HG03045 (cell line): ENCODE results near the gene JARID2.

Experiments
- ATAC-seq: cut with Tn5 transposase; IDR thresholded peaks from one replicate; pipeline ENCODE4 v1.9.1; 2021; ENCODE audit warnings: mild to moderate bottlenecking, moderate library complexity; ENCODE audit not compliant: unreplicated experiment

Gene JARID2

DNA sequence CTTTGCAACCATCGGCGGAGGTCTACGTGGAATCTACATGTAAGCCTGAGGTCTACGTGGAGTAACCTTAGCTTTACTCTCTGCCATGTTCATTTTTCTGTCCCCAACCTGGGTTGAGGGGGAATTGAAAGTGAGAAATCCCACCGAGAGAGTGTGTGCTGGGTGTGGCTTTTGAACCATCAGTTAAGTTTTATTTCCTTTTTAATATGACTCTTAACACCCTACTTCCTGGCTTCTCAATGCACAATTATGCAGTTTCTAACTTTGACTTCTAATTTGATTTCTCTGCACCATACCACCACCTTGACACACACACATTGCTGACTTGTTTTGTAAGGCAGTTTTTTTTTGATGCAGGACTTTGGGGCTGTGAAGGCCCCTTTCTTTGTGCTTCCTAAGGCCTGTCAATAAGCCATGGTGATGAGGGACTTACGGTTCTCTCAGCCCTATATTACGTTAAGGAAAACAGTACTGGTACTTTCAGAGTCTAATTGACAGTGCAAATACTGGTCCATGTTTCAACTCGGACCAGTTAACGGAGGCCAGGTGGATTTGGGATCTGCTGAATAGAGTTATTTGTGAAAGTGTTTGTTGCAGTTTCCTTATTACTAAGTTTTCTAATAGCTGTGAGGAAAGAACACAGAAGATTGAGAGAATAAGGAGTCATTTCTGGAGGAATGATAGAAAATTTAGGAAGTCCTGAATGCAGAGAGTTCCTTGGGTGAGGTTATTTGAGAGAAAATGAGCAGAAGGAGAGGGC lies 206.5 kb downstream of the JARID2 start:
- ATAC-seq: no peak

DNA sequence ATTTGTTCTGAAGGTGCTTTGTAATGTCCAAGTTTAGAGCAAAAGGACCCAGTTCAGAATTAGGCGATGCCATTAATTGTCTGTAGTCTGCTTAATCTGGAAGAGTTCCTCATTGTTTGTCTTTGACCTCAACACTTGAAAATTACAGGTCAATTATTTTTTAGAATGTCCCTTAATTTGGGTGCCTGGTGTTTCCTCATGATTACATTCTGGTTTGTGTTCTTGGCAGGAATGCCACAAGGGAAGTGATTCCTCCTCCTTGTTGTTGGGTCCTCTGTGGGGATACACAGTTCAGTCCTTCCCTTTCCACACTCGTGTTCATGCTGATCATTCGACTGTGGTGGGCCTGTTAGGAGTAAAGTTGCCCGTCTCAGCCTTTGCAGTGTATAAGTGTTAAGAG lies 207.3 kb downstream of the JARID2 start:
- no peak for ATAC-seq

DNA sequence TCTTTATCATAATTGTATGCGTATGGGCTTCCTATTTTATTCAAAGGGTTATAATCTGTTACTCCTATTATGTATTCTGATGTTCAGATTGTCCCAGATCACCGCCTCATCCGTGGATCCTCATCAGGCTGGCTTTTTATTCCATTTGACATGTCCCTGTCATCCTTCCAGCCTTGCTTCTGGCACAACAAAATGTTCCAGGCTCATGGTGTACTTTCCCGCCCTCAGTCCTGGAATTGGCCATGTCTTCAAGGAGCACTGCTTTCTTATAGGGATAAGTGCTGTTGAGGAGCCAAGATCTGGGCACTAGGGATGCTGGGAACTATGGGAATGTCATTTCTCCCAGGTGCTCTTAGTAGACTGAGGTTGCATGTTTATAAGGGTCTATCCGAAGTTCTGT lies 207.8 kb downstream of the JARID2 start:
- ATAC-seq: no peak

DNA sequence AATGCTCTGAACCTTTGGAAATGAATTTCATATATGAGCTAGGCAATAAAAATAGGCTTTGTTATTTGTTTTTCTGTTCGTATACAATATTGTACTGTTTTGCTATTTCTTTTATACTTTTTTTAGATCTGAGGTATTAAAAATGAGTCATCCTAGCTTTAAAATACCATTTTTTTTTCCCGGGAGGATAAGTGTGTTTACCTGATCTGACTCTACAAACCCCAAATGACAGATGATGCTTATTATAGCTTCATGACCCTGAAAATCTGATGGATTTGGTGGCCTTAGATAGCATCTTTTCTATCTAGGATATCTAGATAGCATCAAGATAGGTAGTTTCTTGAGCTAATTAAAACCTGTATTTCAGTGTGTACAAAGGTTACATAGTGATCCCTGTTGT lies 210.6 kb downstream of the JARID2 start:
- ATAC-seq: no peak

DNA sequence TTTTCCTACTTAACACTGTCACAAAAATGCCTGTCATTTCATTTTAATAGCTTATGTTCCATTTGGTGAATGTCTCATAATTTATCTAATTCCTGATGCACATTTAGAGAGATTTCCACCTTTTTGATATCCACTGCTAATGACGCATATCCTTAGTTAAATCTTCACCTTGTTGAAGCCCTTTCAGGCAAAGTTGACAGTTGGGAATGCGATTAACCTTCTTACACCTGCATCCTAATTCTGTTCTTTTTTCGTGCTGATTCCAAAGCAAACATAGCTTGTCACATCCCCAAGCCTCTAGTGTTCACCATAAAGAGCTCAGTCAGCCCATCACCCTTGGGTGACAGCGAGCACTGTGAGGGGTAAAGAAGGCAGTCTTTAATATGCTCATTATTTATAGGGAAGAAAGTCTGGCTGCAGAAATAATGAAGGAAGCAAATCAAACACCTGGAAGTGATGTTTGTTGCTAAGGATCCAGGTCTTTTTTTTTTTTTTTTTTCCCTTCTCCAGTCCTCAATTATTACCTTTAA lies 211.3 kb downstream of the JARID2 start:
- no peak for ATAC-seq

DNA sequence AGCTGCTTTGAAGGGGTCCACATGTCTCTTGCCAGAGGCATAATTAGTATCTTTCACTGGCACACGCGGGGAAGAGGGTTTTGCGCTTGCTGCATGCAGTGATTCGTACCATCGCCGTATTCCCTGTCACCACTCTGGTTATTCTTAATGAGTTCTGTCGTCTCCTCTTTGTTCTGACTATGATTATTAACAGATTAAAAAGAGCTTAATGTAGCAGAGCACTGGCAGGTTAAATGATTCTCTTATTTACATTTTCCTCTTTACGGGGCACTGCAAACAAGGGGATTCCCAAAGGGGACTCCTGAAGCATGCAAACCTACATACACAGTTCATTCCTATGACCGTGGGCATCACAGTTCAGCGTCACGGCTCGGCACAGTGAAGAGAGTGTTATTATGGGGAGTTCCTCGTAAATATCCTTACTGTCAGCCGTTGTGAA lies 212.2 kb downstream of the JARID2 start:
- peak; percentile 77 for ATAC-seq

DNA sequence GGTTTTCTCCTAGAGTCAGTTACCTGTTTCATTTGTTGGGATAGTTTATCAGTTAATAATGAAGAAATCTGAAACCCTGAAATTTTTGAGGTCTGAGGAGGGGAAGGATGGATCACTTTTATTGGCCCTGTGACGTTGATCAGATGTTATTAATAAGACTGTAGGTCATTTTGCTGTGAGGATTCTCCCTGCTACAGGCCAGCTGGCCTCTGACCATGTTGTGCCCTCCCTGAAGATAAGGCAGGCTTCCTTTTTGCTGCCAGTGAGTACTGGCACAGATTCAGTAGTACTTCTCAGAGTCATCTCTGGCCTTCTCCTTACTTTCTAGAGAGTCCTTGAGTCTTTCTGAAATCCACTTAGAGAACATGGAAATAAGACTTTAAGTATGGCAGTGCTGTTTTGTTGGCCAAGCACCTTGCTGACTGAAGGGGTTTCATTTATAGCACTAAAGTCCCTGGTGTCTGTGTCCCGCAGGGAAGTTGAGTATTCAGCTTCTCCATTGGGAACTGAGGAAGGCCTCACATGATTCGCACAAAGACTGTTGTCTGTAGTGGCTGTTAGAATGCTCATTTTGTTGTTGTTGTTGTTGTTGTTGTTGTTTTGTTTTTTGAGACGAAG lies 214.3 kb downstream of the JARID2 start:
- ATAC-seq: no peak

DNA sequence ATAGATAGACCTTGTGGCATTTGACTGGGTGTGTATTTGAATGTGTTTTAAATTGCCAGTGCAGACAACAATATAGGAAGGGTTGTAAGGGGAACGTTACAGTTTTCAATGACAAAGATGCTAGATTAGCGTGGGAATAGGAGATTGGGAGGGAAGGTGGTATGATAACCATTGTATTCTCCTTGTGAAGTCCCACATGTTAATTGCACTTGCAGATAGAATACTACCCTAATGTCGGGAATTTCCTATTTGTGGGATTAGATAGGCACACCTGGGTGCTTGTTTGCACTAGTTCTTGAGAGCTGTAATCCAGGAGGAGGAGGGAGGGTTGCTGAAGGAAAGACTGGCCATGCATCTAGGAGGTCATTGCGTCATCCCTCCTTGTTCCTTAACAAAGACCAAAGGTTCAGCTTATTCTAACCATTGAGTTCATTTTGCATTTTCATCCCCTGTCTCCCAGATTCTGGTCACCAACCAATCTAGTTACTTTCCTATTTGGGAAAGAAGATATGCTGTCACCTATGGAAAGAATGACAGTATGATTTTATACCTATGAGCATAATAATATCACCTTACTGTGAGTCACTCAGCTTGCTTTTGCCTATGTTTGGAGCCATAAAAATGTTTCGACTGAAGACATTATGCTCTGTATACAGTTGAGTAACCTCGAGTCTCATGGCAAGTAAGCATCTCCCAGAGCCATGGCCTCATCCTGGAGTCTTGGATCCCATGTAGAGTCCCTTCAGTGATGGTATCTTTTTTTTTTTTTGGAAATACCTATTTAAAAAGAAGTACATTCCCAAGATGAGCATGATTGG lies 215.5 kb downstream of the JARID2 start:
- no peak for ATAC-seq

DNA sequence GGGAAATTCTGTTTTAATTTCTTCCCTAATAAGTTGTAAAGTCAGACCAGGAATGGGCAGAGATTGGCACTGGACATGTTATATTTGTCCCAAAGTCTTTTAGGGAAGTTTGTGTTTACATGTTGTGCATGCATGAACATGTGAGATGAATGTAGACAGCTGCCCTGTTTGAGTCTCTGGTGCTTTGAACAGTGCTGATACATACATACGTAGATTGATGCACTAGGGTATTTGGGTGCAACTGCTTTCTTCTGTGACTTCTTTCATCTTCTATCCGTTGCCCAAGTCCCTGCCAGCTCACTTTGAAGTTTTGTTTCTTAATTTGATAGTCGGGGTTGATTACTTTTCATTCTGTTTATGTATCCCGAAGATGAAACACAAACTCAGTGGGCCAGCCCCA lies 216.4 kb downstream of the JARID2 start:
- ATAC-seq: no peak

DNA sequence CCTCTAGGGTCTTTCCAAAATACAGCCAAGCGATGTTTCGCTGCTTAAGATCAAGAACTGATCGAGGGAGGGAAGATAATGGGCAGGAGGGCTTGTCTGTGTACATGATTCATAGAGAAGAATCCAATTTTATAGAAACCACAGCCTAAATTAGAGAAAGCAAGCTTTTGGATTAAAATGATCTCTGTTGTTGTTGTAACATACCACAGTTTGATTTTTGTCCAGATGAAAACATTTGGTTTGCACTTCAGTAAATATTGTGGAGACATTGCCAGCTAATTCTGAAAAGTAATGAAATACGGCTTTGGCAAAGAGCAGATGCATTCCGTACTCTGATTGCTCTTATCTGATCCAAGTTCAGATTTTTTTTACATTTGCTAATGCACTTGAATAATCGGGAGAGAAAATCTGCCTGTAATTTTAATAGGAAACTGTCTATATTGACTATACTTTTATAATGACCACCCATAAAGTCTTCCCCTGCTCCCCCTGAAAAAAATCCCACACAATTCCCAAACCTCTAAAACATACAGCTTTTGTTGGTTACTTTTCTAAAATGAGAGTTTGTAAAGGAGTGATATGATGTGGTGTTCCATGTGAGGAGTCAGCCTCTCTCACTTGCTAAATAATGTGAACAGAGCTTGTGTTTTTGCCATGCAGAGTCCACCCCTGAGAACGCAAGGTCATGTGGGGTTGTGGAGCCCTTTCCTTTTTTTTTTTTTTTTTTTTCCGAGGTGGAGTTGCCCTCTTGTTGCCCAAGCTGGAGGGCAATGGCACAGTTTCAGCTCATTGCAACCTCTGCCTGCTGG lies 217.1 kb downstream of the JARID2 start:
- ATAC-seq: no peak

DNA sequence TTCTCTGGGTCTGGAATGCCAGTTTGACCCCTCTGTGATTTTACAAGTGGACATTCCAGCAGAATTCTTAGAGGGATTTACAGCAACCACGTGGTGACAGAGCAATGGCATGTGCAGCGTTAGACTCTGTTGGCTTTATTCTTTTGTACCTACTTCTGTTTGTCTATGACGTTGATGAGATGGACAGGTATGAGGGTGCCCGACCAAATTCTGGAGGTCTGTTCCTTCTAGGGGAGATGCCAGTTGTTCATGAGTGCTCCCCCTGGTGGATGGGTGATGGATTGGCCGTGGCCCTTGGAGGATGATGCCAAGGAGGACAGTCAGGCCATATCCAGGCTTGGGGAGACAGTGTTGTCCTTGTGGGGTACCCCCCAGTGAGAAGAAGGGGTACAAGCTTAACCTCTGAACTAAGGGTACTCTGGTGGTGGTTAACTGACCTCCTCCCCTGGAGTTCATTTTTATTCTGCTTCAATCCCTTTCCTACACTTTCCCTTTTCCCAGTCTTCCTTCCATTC lies 218.4 kb downstream of the JARID2 start:
- no peak for ATAC-seq

DNA sequence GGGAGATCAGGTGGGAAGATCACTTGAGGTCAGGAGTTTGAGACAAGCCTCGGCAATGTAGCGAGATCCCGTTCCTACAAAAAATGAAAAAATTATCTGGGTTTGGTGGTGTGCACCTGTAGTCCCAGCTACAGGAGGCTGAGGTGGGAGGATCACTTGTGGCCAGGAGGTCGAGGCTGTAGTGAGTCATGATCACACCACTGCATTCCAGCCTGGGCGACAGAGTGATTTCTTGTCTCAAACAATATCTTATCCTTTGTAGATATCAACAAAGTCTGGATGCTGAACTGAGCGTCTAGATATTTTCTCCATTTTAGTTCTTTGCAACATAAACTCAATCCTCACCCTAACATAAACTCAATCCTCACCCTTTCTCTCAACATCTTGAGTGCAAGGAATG lies 219.3 kb downstream of the JARID2 start:
- no peak for ATAC-seq

DNA sequence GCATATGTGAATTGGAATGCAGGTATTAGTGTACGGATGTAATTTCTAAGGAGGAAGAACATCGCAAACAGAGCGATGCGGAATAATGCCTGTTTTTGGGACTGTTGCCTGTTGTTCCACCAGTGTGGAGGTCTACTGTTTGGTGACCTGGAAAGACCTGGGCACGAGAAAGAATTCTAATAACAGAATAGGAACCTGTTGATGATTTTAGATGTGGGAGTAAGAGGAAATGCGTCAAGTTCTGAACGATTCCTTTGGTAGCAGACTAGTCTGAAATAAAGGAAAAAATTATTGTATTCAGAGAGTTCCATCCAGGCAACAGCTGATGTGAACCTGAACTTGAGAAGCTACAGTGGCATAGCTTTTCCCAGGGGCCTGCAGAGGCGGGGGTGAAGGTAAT lies 224.9 kb downstream of the JARID2 start:
- ATAC-seq: no peak

DNA sequence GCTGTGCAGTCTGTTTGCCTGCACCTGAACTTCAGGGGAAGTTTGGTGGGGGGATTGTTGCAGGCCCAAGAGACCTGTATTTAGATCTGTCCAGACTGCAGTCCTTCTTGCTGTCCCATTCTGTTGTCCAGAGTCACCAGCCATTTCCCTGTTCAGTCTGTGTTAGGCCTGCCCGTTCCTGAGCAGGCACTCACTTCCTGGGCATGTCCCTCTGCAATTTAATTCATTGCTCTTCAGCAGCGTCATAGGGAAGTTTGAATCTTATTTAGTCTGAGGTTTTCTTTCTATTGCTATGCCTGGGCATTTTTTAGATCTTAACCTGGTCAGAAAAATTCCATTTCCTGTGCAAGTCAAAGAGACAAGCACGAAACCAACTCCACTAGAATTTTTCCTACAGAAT lies 226.8 kb downstream of the JARID2 start:
- no peak for ATAC-seq

DNA sequence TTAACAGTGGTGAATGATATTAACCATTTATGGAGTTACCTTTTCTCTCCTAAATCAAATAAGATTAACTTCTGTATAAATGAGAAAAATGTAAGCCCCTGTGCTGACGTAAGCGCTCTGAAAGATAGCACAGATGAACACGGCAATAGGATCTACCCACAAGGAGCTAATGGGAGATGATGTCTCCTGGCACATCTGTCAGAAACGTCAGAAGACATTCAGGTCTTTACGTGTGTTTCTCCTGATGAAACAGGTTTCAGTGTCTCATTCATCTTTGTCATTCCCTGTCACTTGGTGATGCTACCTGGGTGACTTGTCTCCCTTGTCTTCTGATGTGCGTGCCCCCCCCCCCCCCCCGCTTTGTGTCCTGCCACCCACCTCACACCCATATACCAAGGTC lies 227.3 kb downstream of the JARID2 start:
- ATAC-seq: no peak

DNA sequence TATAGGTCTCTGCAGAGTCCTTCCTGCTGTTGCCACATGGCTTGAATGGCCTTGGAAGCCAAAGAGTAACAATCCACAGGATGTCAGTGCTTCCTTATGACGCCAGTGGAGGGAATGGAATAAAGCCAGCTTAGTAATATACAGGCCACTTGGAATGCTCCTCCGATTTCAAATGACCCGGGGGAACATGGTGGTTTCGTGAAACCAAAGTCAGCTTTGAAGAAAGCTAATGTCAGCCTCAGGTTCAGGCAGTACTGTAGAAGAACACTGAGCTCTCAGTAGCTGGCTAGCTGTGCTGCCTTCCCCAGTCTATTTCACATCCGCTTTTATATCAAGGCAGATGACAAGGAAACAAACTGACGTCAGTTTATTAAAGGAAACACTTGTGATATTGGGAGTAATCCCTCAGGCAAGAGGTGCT lies 227.9 kb downstream of the JARID2 start:
- no peak for ATAC-seq

DNA sequence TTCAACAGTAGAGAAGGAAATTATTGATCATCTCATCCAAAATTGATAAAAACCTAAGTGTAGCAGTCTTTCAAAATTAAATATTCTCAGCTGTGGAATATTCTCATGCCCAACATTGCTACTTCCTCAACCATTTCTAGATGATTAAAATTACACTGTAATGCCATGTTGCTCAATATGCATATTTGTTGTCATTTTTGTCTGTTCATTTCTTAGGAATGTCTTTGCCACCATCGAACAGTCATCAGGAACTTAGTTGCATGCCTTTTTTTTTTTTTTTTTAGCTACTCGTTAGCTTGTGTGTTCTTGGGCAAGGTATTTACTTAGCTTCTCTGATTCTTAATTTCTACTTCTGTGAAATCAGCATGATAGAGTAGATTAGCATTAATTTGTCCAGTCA lies 228.3 kb downstream of the JARID2 start:
- ATAC-seq: no peak

DNA sequence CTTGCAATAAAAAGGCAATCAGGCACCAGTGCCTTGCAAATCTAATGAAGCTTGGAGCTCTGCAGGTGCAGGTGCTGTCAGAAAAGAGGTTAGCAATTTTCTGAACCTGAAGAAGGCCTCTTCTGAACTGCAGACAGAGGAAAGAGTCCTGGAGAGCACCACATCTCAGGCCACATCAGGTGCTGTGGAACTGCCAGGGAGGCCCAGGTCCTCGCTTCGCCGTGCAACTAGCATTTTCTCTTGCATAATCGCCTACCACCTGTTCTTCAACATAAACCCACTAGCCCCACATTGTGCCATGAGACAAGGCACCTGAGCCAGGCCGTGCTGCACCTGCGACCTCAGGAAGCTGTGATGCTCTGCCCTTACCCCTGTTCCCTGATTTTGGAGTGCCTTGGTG lies 229.4 kb downstream of the JARID2 start:
- ATAC-seq: no peak

DNA sequence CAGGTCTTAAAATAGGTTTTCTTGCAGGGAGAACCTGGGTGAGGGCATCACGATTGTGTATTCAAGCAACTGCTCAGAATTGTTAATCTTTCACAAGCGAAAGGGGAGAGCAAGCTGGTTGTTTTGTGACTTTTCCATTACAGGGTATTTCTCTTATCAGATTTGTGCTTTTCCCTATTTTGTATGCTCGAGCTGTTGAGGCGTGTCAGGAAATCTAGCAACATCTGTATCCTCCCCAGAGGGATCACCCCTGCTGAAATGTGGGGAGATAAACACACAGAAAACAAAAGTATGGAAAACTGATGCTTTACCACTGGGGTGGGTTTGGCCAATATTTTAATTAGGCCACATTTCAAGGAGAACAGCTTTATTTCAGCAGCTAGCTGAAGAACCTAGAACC lies 230.0 kb downstream of the JARID2 start:
- ATAC-seq: no peak

DNA sequence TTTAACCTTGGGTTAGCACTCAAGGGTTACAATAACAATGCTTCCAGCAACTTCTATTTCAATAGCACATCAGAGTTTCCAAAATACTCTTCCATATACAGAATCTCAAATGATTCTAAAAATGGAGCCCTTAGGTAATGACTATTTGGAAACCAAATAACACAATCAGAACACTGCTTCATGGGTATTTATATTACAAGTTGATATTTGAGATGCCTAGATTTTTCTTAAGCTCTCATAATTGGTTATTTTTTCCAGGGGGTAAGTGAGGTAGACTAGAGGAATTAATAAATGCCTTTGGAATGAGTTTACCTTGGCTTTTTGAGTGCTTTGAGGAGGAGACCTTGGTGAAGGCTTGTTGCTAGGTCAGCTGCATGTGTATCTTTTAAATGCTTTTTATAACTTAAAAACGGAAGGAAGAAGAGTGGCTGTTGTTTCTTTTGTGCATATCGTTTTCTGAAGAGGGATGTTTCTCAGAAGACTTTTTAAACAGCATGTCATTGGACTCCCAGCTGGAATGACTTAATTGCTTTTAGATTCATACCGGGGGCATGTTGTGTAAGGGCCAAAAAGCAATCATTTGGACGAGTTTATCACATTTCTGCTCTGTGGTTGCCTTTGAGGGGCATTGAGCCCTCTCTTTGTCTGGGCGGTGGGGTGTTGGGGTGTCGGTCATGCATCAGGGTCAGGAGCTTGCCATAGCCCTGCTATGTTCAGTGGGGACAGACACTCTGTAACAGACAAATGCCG lies 230.9 kb downstream of the JARID2 start:
- ATAC-seq: no peak
